ENCODE data around the gene PGGHG. TPM values are rescaled to one million over a fixed set of nuclear protein-coding genes. Genes with fewer than 3 reads are reported as not detected.
"Not testable (repeated sequence)": the region's sequence is repeated elsewhere in the genome, so short reads cannot be mapped to it uniquely, and the experiment has no call there.

PGGHG gene
- total and polyA plus RNA-seq, 12 donors: 0.55 to 77.2 (median 7.1) TPM

GRCh38 chr11:319121-319887 is 30.4 kb downstream of the PGGHG start:
- Histone ChIP-seq H3K27me3 (peaks cover 16% of the 10 kb centered on the region), H3K4me3 (peak overlapping the region in 3 of 4 donors; percentile 34 to 90 (median 42)), H3K27ac (peak overlapping the region; percentile 71 to 100 (median 87))
- intact Hi-C loops (cut with DNase I); H3K36me3 ChIP-seq (replicated peaks in 1 of 2); H3K9me3 ChIP-seq (replicated peaks in 1 of 3); DNase-seq; H3K4me1 ChIP-seq (replicated peaks in 1 of 2): not testable (repeated sequence)
- 4 to 17% (median 14%) methylated on average over 9 to 20 of the region's 29 CpGs for WGBS, 4 donors
- TF ChIP-seq POLR2A (IDR thresholded peaks at IDR 0.05): peak; percentile 31 to 46
- TF ChIP-seq, protein P1, sequence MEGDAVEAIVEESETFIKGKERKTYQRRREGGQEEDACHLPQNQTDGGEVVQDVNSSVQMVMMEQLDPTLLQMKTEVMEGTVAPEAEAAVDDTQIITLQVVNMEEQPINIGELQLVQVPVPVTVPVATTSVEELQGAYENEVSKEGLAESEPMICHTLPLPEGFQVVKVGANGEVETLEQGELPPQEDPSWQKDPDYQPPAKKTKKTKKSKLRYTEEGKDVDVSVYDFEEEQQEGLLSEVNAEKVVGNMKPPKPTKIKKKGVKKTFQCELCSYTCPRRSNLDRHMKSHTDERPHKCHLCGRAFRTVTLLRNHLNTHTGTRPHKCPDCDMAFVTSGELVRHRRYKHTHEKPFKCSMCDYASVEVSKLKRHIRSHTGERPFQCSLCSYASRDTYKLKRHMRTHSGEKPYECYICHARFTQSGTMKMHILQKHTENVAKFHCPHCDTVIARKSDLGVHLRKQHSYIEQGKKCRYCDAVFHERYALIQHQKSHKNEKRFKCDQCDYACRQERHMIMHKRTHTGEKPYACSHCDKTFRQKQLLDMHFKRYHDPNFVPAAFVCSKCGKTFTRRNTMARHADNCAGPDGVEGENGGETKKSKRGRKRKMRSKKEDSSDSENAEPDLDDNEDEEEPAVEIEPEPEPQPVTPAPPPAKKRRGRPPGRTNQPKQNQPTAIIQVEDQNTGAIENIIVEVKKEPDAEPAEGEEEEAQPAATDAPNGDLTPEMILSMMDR (IDR thresholded peaks at IDR 0.05): peak in 3 of 6 experiments; percentile 21 to 36 (median 26)

GRCh38 chr11:319888-320273 is 31.0 kb downstream of the PGGHG start:
- H3K4me3 ChIP-seq: peak overlapping the region in 3 of 4 donors; percentile 34 to 90 (median 42)
- 9 to 30% (median 19%) methylated on average over 2 to 6 of the region's 10 CpGs; no CpG with 5 or more reads in 1 of the 4 donors for whole genome bisulfite sequencing, 4 donors
- DNase-seq; H3K4me1 ChIP-seq (replicated peaks in 1 of 2); intact Hi-C loops (cut with DNase I); H3K9me3 ChIP-seq (replicated peaks in 1 of 3); H3K36me3 ChIP-seq (replicated peaks in 1 of 2): not testable (repeated sequence)
- H3K27me3 ChIP-seq: peaks cover 16% of the 10 kb centered on the region
- peak overlapping the region; percentile 87 to 100 (median 91) for H3K27ac ChIP-seq

DNA sequence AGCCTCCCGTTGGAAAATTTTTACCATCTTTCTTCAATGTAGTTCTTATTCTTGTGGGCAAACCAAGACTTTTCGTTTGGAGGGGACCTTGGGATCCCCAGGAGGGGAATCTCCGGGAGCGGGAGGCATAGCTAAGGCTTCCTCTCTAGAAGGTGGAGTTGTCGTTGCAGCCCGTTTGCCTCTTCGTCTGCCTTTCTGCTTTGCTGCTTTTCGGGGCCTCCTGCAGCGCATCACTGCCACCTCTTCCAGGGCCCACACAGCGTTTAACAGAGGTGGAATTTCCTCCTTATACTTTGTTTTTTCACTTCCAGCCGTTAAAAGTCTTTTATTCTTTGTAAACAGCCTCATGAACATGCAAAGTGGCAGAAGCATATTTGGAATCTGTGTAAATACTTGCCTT is 35.2 kb downstream of the PGGHG start:
- no peak for DNase-seq
- H3K4me1 ChIP-seq (replicated peaks in 1 of 2): peaks cover 17 to 26% of the 10 kb centered on the region in 2 donors
- intact Hi-C loops (cut with DNase I): no loop called here

GRCh38 chr11:324593-325517 is 35.9 kb downstream of the PGGHG start:
- H3K9me3 ChIP-seq (replicated peaks in 1 of 3); H3K27me3 ChIP-seq; intact Hi-C loops (cut with DNase I); DNase-seq; H3K36me3 ChIP-seq (replicated peaks in 1 of 2); H3K4me3 ChIP-seq: not testable (repeated sequence)
- H3K4me1 ChIP-seq (replicated peaks in 1 of 2): peaks cover 17 to 26% of the 10 kb centered on the region in 2 donors
- WGBS, 4 donors: 60 to 64% (median 63%) methylated on average over 24 to 28 of the region's 34 CpGs
- H3K27ac ChIP-seq: peak overlapping the region in 3 of 5 donors; percentile 46 to 95 (median 90)

More for the DNA sequence above, 35.2 kb downstream of the PGGHG start:
- TF ChIP-seq POLR2A (IDR thresholded peaks at IDR 0.05): no peak
- TF ChIP-seq, protein P1 (IDR thresholded peaks at IDR 0.05): no peak
- Histone ChIP-seq H3K9me3 (replicated peaks in 1 of 3) (no peaks in the 10 kb centered on the region), H3K27ac (peak overlapping the region in 2 of 5 donors; percentile 71 to 75), H3K36me3 (replicated peaks in 1 of 2) (no peaks in the 10 kb centered on the region), H3K27me3 (no peaks in the 10 kb centered on the region), H3K4me3 (no peak overlapping the region)
- 69 to 72% (median 71%) methylated on average over 11 of the region's 11 CpGs for WGBS, 4 donors
